GM12878 (cell line): Measurements from ENCODE around the gene ATP7B. TPM values are rescaled to one million over a fixed set of nuclear protein-coding genes. Genes with fewer than 3 reads are reported as not detected.

Experiments
- ATAC-seq: fragments of 200-7000 bp; cut with Tn5 transposase; 3 replicates; pipeline ENCODE4 v1.9.1; 2020; ENCODE audit warnings: mild to moderate bottlenecking, moderate library complexity
- BruUV-seq: library from RNA; stranded (reverse); fragments of 400-500 nt; replicated peaks from 2 replicates; lab custom pipeline; 2021; lab: Mats Ljungman, UMichigan
- CTCF ChIA-PET: fragments of 300-600 bp; sonication (Branson Sonifier 250); formaldehyde crosslinking; extraction: SDS; loops from one replicate; lab custom pipeline; 2021; ENCODE audit warnings: inconsistent platforms; lab: Yijun Ruan, JAX
- POLR2A ChIA-PET: fragments of 350-600 bp; formaldehyde crosslinking; extraction: SDS; loops from one replicate; lab custom pipeline; 2021; ENCODE audit warnings: inconsistent platforms; lab: Charles Lee
- RAD21 ChIA-PET: fragments of 300-600 bp; sonication (Branson Sonifier 250); formaldehyde crosslinking; loops from one replicate; lab custom pipeline; 2023; ENCODE audit warnings: antibody characterized with exemption; ENCODE audit not compliant: unreplicated experiment; lab: Charles Lee
- SMC1A ChIA-PET: fragments of 300-600 bp; sonication (Branson Sonifier 250); formaldehyde crosslinking; loops from one replicate; lab custom pipeline; 2023; ENCODE audit not compliant: unreplicated experiment, uncharacterized antibody; lab: Charles Lee
- DNase-seq: peaks from one replicate; pipeline ENCODE4 v3.0.0-alpha.2; 2011; ENCODE audit warnings: low read depth, low spot score
- FAIRE-seq: peaks from 3 replicates; lab custom pipeline; 2011; peaks lifted over from hg19 to GRCh38; lab: Jason Lieb, UNC
- H2AFZ ChIP-seq: 2 replicates; pipeline ENCODE4 v1.6.0; 2011; ENCODE audit warnings: low read depth, low read length, control low read depth; ENCODE audit not compliant: control insufficient read depth
- H3K27ac ChIP-seq: 2 replicates; pipeline ENCODE4 v1.5.1; 2011; ENCODE audit warnings: control low read depth; ENCODE audit not compliant: control insufficient read depth, insufficient read depth
- H3K27me3 ChIP-seq, 2 experiments: replicated peaks in 1 of 2; 2 replicates each; pipeline versions ENCODE4 v1.6.0 to v1.6.1; 2011; ENCODE audit warnings: low read length in 1 of 2; ENCODE audit not compliant: control insufficient read depth in 2 of 2, insufficient read depth in 2 of 2
- H3K36me3 ChIP-seq, 2 experiments: 2 replicates each; pipeline ENCODE4 v1.5.1; 2011; ENCODE audit warnings: low read length in 1 of 2; ENCODE audit not compliant: control insufficient read depth in 2 of 2, insufficient read depth in 2 of 2
- H3K4me1 ChIP-seq: 2 replicates; pipeline ENCODE4 v1.6.1; 2011; ENCODE audit warnings: mild to moderate bottlenecking, low read length, moderate library complexity, mixed read lengths; ENCODE audit not compliant: control insufficient read depth, insufficient read depth
- H3K4me2 ChIP-seq: 2 replicates; pipeline ENCODE4 v1.6.0; 2011; ENCODE audit warnings: control low read depth; ENCODE audit not compliant: control insufficient read depth, insufficient read depth
- H3K4me3 ChIP-seq: fragments of 200-600 bp; sonication (generic); 2 replicates; pipeline ENCODE4 v1.5.1; 2016
- H3K79me2 ChIP-seq: 2 replicates; pipeline ENCODE4 v1.6.0; 2011; ENCODE audit warnings: low read length; ENCODE audit not compliant: control insufficient read depth, insufficient read depth
- H3K9ac ChIP-seq: 2 replicates; pipeline ENCODE4 v1.8.0; 2011; ENCODE audit warnings: low read length, control low read depth, mixed read lengths; ENCODE audit not compliant: control insufficient read depth, insufficient read depth
- H3K9me3 ChIP-seq: replicated peaks from 3 replicates; pipeline ENCODE4 v1.5.1; 2011; ENCODE audit warnings: mild to moderate bottlenecking, low read length; ENCODE audit not compliant: control insufficient read depth, insufficient read depth
- H4K20me1 ChIP-seq: 2 replicates; pipeline ENCODE4 v1.6.0; 2011; ENCODE audit not compliant: control insufficient read depth, insufficient read depth
- BRCA1 ChIP-seq: IDR thresholded peaks from 2 replicates; pipeline ENCODE4 v1.6.1; 2011; ENCODE audit warnings: low read depth, low read length, improper control_type of control experiment
- IRF4 ChIP-seq: IDR thresholded peaks from 2 replicates; pipeline ENCODE4 v1.6.1; 2011; ENCODE audit warnings: low read depth, low read length
- RCOR1 ChIP-seq: conservative IDR thresholded peaks from 2 replicates; pipeline ENCODE4 v1.6.1; 2012; ENCODE audit warnings: low read depth, low read length, improper control_type of control experiment
- SREBF1 ChIP-seq: IDR thresholded peaks from 2 replicates; pipeline ENCODE4 v1.6.1; 2012; ENCODE audit warnings: mild to moderate bottlenecking, low read length
- ZNF24 ChIP-seq: fragments of 450-650 bp; IDR thresholded peaks from 2 replicates; pipeline ENCODE4 v1.6.1; 2017; ENCODE audit warnings: antibody characterized with exemption, mild to moderate bottlenecking
- WGBS: methylation state at CpG from one replicate; pipeline ENCODE4 v1.1.6; 2016; ENCODE audit warnings: low lambda C conversion rate; ENCODE audit not compliant: insufficient replicate concordance, insufficient coverage; ENCODE audit errors: missing lambda C conversion rate; 5-methylcytosine and 5-hydroxymethylcytosine counted together
- in situ Hi-C: fragments of 300-500 bp; cut with MboI; formaldehyde crosslinking; loops from 9 replicates; pipeline ENCODE4 v1.14.3; 2018; ENCODE audit warnings: mixed read lengths
- intact Hi-C: fragments of 100-400 bp; cut with micrococcal nuclease; formaldehyde crosslinking; loops from one replicate; pipeline ENCODE4 v1.14.2; 2022; ENCODE audit not compliant: unreplicated experiment
- polyA plus RNA-seq, 11 experiments: library from polyadenylated mRNA; depleted of rRNA in 4 of 11; unstranded in 6 of 11; stranded (reverse) in 5 of 11; fragments of >200 nt; fragmentation: Nextera tagmentation in 4 of 11; fragmentation: Illumina TruSeq in 1 of 11; extraction: Ambion mirVana in 4 of 11; extraction: Trizol in 1 of 11; gene quantifications; 1 replicate in 1 of 11; 2 replicates in 10 of 11; pipeline versions ENCODE4 v1.2.1 to v1.2.3, GENCODE V29; 2011 to 2016; ENCODE audit warnings: inconsistent platforms in 2 of 11, missing spikeins in 2 of 11, low read depth in 1 of 11
- total RNA-seq, 4 experiments: library from RNA; depleted of rRNA in 3 of 4; stranded (reverse); fragments of >200 nt in 3 of 4; fragmentation: Illumina TruSeq in 1 of 4; extraction: Trizol in 1 of 4; gene quantifications; 2 replicates each; pipeline versions ENCODE4 v1.2.1 to v1.2.3, GENCODE V29; 2013 to 2021
- TF ChIP-seq, protein P1 (sequence below): IDR thresholded peaks from 2 replicates; pipeline ENCODE4 v1.6.1; 2011; ENCODE audit warnings: mild to moderate bottlenecking, low read depth, low read length, moderate library complexity; ENCODE audit not compliant: insufficient replicate concordance
- TF ChIP-seq, protein P2 (sequence below): IDR thresholded peaks from 2 replicates; pipeline ENCODE4 v1.6.1; 2011; ENCODE audit warnings: low read depth, mild to moderate bottlenecking, low read length, moderate library complexity, borderline replicate concordance; ENCODE audit errors: extremely low read depth
- TF ChIP-seq, protein P3 (sequence below): fragments of 450-650 bp; IDR thresholded peaks from 2 replicates; pipeline ENCODE4 v1.6.1; 2016; ENCODE audit warnings: mild to moderate bottlenecking

ATP7B gene
- total and polyA plus RNA-seq, 10 of the 15 experiments (the other 5 are each of a cell fraction or from before 2014, with no cell fraction given), result under 0.01 to 1.1 (median 0.06) TPM; not detected in 2

GRCh38 chr13:51931606-51932005 lies 79.6 kb downstream of the ATP7B start:
- H2AFZ ChIP-seq, result no peak overlapping the region
- no peaks in the 10 kb centered on the region for H3K36me3 ChIP-seq
- no peaks in the 10 kb centered on the region for H3K4me1 ChIP-seq
- H3K9ac ChIP-seq, result no peak overlapping the region
- ATAC-seq (no peak), DNase-seq (no peak), FAIRE-seq (no peak)
- no peak overlapping the region for H3K27ac ChIP-seq
- no peaks in the 10 kb centered on the region for H3K9me3 ChIP-seq
- intact Hi-C loops, result no loop called here
- SMC1A ChIA-PET, result no interaction called here
- no peak overlapping the region for H3K4me3 ChIP-seq
- WGBS, result 44% methylated on average over 6 of the region's 6 CpGs
- in situ Hi-C loops, result no loop called here
- POLR2A ChIA-PET, result no interaction called here
- no peaks in the 10 kb centered on the region for H3K79me2 ChIP-seq
- no peak overlapping the region for H3K4me2 ChIP-seq
- H4K20me1 ChIP-seq, result no peaks in the 10 kb centered on the region
- CTCF ChIA-PET, result interaction anchor here (0.6 kb wide), 1 partner anchor 8 kb away, joined by 3 read pairs; no protein-coding TSS in a partner anchor
- TF ChIP-seq, protein P1, sequence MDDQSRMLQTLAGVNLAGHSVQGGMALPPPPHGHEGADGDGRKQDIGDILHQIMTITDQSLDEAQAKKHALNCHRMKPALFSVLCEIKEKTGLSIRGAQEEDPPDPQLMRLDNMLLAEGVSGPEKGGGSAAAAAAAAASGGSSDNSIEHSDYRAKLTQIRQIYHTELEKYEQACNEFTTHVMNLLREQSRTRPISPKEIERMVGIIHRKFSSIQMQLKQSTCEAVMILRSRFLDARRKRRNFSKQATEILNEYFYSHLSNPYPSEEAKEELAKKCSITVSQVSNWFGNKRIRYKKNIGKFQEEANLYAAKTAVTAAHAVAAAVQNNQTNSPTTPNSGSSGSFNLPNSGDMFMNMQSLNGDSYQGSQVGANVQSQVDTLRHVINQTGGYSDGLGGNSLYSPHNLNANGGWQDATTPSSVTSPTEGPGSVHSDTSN, result no peak
- no peak for TF ChIP-seq SREBF1
- TF ChIP-seq, protein P2, sequence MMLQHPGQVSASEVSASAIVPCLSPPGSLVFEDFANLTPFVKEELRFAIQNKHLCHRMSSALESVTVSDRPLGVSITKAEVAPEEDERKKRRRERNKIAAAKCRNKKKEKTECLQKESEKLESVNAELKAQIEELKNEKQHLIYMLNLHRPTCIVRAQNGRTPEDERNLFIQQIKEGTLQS, result no peak
- TF ChIP-seq ZNF24, result no peak
- TF ChIP-seq IRF4, result no peak
- TF ChIP-seq RCOR1, result no peak
- TF ChIP-seq, protein P3, sequence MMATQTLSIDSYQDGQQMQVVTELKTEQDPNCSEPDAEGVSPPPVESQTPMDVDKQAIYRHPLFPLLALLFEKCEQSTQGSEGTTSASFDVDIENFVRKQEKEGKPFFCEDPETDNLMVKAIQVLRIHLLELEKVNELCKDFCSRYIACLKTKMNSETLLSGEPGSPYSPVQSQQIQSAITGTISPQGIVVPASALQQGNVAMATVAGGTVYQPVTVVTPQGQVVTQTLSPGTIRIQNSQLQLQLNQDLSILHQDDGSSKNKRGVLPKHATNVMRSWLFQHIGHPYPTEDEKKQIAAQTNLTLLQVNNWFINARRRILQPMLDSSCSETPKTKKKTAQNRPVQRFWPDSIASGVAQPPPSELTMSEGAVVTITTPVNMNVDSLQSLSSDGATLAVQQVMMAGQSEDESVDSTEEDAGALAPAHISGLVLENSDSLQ, result no peak
- no peak for TF ChIP-seq BRCA1
- BruUV-seq, result no TSS peak
- peaks cover 0 to 7% of the 10 kb centered on the region in 2 experiments; a peak in 2 of 4 replicates for H3K27me3 ChIP-seq
- RAD21 ChIA-PET, result no interaction called here
